Activated naive CD8-positive, alpha-beta T cell treated with anti-CD3 and anti-CD28 coated beads, Interleukin-2, amount 10 ng/mL, durations not matched to agents 7 days and 5 days (primary cell): Measurements from ENCODE around the gene PPP6R2. TPM values are rescaled to one million over a fixed set of nuclear protein-coding genes. Genes with fewer than 3 reads are reported as not detected.
A peak's percentile ranks its signal among the peaks of the same experiment; 100 is the strongest.

Source experiments
- ATAC-seq: fragments of 150-1000 bp; cut with Tn5 transposase; one replicate; pipeline ENCODE4 v1.10.0; 2021; ENCODE audit warnings: low read depth, moderate library complexity
- POLR2A ChIA-PET: fragments of 350-600 bp; sonication (Branson Sonifier 250); formaldehyde crosslinking; loops from one replicate; lab custom pipeline; 2021; ENCODE audit warnings: antibody characterized with exemption; lab: Charles Lee
- DNase-seq: peaks from one replicate; pipeline ENCODE4 v3.0.0; 2021
- H3K27ac Mint-ChIP-seq: one replicate; pipeline ENCODE4 v1.8.0; 2022; ENCODE audit warnings: mild to moderate bottlenecking, mixed read lengths
- H3K27me3 Mint-ChIP-seq: one replicate; pipeline ENCODE4 v1.8.0; 2022; ENCODE audit warnings: mild to moderate bottlenecking, moderate library complexity, mixed read lengths
- H3K36me3 Mint-ChIP-seq: one replicate; pipeline ENCODE4 v1.8.0; 2021; ENCODE audit warnings: mild to moderate bottlenecking, mixed read lengths
- H3K4me1 Mint-ChIP-seq: one replicate; pipeline ENCODE4 v1.8.0; 2021; ENCODE audit warnings: mixed read lengths
- H3K4me3 Mint-ChIP-seq: one replicate; pipeline ENCODE4 v1.8.0; 2022; ENCODE audit warnings: mild to moderate bottlenecking, moderate library complexity, mixed read lengths
- H3K9me3 Mint-ChIP-seq: one replicate; pipeline ENCODE4 v1.8.0; 2021; ENCODE audit warnings: mixed read lengths
- total RNA-seq, 2 experiments: library from RNA; stranded (reverse); gene quantifications; one replicate each; pipeline ENCODE4 v1.2.3, GENCODE V29; 2021

PPP6R2 gene
- total RNA-seq, 2 experiments from 2014 or later = 81.6 to 86.8 TPM

- POLR2A ChIA-PET = interaction anchor here (0.6 kb wide), 1 partner anchor 12 kb away, joined by 3 read pairs; no protein-coding TSS in a partner anchor
- DNase-seq = peak; percentile 34
- H3K36me3 Mint-ChIP-seq = peaks cover under 1% of the 10 kb centered on the region
Measured at GRCh38 chr22:50440544-50441249, 97.6 kb downstream of the PPP6R2 start.

GRCh38 chr22:50441428-50441993 is 98.4 kb downstream of the PPP6R2 start:
- Mint-ChIP-seq H3K27me3 (no peaks in the 10 kb centered on the region), H3K4me3 (no peak overlapping the region), H3K9me3 (no peaks in the 10 kb centered on the region), H3K4me1 (peaks cover 14% of the 10 kb centered on the region), H3K27ac (no peak overlapping the region), H3K36me3 (peaks cover 2% of the 10 kb centered on the region)
- ATAC-seq (no peak), DNase-seq (no peak)
- POLR2A ChIA-PET = interaction anchor here (0.7 to 1.1 kb wide), 2 partner anchors 12 to 122 kb away, joined by 3 read pairs; no protein-coding TSS in a partner anchor

More at GRCh38 chr22:50440544-50441249, 97.6 kb downstream of the PPP6R2 start:
- H3K27me3 Mint-ChIP-seq = no peaks in the 10 kb centered on the region
- H3K9me3 Mint-ChIP-seq = no peaks in the 10 kb centered on the region
- H3K4me1 Mint-ChIP-seq = peaks cover 11% of the 10 kb centered on the region
- H3K4me3 Mint-ChIP-seq = no peak overlapping the region
- ATAC-seq = no peak
- H3K27ac Mint-ChIP-seq = peak overlapping the region; percentile 54

DNA sequence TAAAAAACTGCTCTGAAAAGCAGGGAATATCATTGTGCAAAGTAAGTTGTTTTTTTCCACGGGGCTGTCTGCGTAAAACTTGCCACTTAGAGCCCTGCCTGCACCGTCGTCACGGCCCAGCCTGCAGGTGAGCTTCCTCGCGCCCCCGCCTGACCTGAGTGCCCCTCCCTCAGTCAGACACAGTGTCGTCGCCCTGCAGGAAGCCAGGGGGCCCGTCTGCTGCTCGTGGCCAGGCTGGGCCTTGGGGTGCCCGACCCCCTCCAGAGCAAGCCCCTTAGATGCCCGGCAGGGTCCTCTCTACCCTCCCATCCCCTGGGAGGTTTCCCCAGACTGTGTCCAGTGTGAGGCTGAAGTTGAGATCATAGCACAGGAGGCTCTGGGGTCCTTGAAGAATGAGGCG is 100.1 kb downstream of the PPP6R2 start:
- H3K4me3 Mint-ChIP-seq = no peak overlapping the region
- no peak for DNase-seq
- peak overlapping the region; percentile 58 for H3K27ac Mint-ChIP-seq
- no peaks in the 10 kb centered on the region for H3K9me3 Mint-ChIP-seq
- H3K36me3 Mint-ChIP-seq = peaks cover 2% of the 10 kb centered on the region
- H3K4me1 Mint-ChIP-seq = peaks cover 14% of the 10 kb centered on the region
- POLR2A ChIA-PET = interaction anchor here (1.3 to 2.3 kb wide), 3 partner anchors 25 to 178 kb away, joined by 3 to 8 read pairs (median 6); no protein-coding TSS in a partner anchor
- no peaks in the 10 kb centered on the region for H3K27me3 Mint-ChIP-seq
- ATAC-seq = no peak

DNA sequence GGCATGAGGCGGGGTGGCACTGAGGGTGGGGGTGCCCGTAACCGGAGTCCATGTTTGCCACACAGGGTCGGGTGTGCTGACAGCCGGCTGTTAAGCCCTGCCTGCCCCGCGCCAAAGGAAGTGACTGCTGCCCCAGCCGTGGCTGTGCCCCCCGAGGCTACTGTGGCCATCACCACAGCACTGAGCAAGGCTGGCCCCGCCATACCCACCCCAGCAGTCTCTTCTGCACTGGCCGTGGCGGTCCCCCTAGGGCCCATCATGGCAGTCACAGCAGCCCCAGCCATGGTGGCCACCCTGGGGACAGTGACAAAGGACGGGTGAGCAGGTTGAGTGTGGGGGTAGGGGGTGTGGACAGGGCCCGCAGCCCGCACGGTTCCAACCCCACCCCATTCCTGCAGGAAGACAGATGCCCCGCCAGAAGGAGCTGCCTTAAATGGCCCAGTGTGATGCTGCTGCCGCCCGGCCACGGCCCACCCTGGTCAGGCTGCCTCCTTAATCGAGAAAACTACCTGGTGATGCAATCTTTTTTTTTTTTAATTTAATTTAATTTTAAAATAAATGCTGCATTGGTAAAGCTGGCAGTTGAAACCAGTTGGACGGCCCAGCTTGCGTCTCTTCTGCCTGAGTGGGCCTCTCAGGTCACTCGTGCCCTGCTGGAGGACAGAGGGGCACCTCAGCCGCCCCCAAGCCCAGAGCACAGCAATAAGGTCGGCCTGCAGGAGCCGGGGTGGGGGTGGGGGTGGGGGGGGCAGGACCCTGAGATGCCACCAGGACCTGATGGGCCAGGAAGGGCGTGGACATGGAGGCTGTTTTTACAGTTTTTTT is 100.9 kb downstream of the PPP6R2 start:
- DNase-seq = no peak
- Mint-ChIP-seq H3K36me3 (peaks cover 5% of the 10 kb centered on the region), H3K9me3 (no peaks in the 10 kb centered on the region), H3K4me1 (peaks cover 16% of the 10 kb centered on the region), H3K27ac (peak overlapping the region; percentile 90), H3K4me3 (no peak overlapping the region), H3K27me3 (no peaks in the 10 kb centered on the region)
- POLR2A ChIA-PET = interaction anchor here (0.6 to 2.3 kb wide), 10 partner anchors 9 to 227 kb away, joined by 3 to 13 read pairs (median 4); no protein-coding TSS in a partner anchor
- ATAC-seq = no peak

DNA sequence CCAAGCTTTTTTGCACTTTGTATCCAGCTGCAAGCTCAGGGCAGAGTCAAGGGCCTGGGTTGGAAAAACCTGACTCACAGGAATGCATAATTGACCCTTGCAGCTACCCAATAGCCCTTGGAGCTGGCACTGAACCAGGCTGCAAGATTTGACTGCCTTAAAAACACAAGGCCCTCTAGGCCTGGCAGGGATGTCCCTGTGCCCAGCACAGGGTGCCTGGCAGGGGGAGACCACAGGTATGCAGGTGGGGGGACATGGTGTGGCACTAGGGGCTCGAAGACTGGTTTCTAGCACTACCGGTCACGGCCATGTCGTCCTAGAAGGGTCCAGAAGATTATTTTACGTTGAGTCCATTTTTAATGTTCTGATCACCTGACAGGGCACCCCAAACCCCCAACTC is 101.5 kb downstream of the PPP6R2 start:
- POLR2A ChIA-PET = interaction anchor here (0.6 to 2.3 kb wide), 14 partner anchors 9 to 227 kb away, joined by 3 to 13 read pairs (median 3); partner anchors contain the start of gene SCO2
- peaks cover 9% of the 10 kb centered on the region for H3K36me3 Mint-ChIP-seq
- ATAC-seq = no peak

GRCh38 chr22:50445071-50445879 is 102.1 kb downstream of the PPP6R2 start:
- ATAC-seq (peak; percentile 65), DNase-seq (no peak)
- Mint-ChIP-seq H3K36me3 (peaks cover 9% of the 10 kb centered on the region), H3K4me3 (peak overlapping the region; percentile 25), H3K4me1 (peaks cover 21% of the 10 kb centered on the region), H3K27ac (peak overlapping the region; percentile 90), H3K27me3 (no peaks in the 10 kb centered on the region), H3K9me3 (no peaks in the 10 kb centered on the region)
- POLR2A ChIA-PET = interaction anchor here (0.6 to 2.3 kb wide), 12 partner anchors 8 to 228 kb away, joined by 3 to 13 read pairs (median 3); partner anchors contain the start of gene SCO2

More for the DNA sequence above, 101.5 kb downstream of the PPP6R2 start:
- Mint-ChIP-seq H3K27me3 (no peaks in the 10 kb centered on the region), H3K4me1 (peaks cover 19% of the 10 kb centered on the region), H3K4me3 (no peak overlapping the region), H3K27ac (peak overlapping the region; percentile 90), H3K9me3 (no peaks in the 10 kb centered on the region)
- DNase-seq = no peak

DNA sequence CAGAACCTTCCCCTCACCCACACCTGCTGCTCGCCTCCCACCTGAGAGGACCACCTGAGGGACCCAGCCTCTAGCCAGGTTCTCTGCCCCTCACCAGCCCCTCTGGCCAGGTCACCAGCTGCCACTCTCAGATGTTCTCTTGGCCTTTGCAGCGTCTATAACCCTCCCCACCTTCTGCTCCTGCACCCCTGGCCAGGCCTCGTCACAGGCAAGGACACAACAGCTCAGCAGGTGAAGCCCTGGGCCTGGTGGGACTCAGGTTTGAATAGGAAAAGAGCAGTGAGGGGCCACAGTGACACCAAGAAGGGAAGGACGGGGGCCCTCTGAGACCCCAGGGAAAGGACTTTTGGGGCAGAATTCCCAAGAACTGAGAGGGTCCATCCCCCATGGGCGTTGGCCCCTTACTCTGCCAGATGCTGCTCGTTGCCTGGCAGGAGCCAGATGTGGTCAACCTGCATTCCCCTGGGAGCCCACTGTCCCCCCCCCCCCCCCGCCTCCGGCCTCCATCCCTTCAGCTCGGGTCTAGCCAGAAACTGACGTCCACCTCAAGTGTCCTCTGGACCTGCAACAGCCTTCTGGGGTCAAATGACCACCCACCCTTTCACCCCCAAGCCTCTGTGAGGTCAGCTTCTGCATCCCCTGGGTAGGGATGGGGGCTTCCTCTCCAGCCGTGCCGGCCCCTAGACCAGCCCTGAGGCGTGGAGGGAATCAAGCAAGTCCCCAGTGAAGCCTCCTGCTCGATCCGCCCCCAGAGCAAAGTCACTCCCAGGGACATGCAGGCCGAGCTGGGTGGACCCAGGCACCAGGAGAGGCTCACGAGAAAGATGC is 103.0 kb downstream of the PPP6R2 start:
- Mint-ChIP-seq H3K4me3 (peak overlapping the region; percentile 25), H3K27ac (peak overlapping the region; percentile 90), H3K9me3 (no peaks in the 10 kb centered on the region), H3K4me1 (peaks cover 23% of the 10 kb centered on the region), H3K27me3 (no peaks in the 10 kb centered on the region), H3K36me3 (peaks cover 12% of the 10 kb centered on the region)
- POLR2A ChIA-PET = interaction anchor here (1.2 to 2.3 kb wide), 4 partner anchors 23 to 175 kb away, joined by 3 to 13 read pairs (median 8); no protein-coding TSS in a partner anchor
- ATAC-seq (no peak), DNase-seq (no peak)

DNA sequence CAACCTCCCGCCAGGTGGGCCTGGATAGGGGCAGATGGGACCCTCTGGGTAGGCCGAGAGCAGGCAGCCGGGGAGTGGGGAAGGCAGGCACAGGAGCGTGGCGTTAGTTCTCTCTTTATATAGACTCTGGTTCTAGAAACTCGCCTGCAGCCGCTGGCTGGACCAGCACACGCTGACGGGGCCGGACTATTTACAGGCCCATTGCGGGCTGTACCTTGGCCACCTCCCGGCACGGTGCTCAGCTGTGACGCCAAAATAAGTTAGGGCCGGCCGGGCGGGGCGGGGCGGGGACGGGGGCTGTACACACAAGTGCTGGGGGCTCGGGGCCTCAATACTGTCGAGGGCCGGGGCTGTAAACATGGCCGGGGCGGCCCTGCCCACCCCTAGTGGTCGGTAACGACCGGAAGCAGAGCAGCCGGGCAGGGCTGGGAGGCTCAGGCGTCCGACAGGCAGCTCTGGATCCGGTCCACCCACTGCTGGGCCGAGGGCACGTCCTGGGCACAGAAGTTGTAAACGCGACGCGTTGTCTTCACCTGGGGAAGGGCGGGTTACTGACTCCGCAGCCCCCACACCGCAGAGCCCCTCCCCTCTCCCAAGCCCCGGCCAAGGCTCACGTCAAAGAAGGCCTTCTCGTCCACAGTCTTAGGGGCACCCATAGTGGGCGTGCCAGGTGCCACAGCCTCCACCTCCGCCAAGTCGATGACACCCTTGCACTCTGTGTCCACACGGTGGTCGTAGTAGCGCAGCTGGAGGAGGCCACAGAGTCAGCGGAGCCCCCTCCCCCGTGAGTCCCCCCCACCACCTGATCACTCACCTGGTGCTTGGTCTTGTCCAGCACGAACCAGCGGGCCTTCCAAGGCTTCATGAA is 103.8 kb downstream of the PPP6R2 start:
- Mint-ChIP-seq H3K27ac (no peak overlapping the region), H3K36me3 (peaks cover 12% of the 10 kb centered on the region)

DNA sequence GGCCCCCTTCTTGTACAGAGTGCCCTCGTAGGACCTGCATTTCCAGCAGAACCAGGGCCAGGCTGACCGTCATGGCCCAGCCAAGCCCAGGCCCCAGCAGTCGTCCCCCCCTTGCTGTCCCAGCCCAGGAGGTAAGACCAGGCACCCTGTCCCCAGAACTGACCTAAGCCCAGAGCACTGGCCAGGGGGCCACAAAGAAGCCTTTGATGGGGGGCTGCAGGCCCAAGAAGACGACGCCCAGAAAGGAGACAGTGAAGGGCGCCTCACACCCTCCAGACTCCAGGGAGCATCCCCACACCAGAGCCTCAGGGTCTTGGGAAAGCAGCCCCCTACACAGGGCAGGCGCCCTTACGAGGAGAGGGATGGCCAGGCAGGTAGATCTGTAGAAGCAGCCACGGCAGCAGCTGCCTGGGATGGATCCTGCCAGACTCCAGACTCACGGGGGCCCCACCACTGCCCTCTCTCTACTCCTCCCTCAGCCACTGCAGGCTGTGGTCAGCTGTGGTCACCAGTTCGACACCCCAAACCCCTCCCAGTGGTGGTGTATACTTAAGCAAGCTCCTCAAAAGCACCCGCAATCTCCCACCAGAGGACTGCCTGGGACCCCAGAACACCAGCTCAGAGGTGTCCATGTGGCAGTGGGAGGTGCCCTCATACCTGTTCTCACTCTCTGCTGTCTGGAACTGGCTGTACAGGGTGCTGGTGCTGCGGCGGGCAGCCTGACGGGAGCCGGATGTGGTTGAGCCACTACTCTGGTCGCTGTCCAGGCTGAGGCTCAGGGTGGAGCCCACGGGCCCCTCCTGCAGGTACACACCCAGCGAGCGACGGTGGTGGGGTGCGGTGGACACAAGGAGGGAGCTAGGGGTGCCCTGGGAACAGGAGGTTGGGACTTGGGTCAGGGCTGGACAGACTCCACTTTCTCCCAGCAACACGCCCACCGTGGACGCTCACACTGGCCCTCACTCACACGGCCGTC is 104.7 kb downstream of the PPP6R2 start:
- DNase-seq (no peak), ATAC-seq (no peak)
- POLR2A ChIA-PET = no interaction called here
- Mint-ChIP-seq H3K27me3 (no peaks in the 10 kb centered on the region), H3K27ac (no peak overlapping the region), H3K36me3 (peaks cover 12% of the 10 kb centered on the region), H3K9me3 (no peaks in the 10 kb centered on the region), H3K4me1 (peaks cover 23% of the 10 kb centered on the region), H3K4me3 (no peak overlapping the region)

More for the DNA sequence above, 103.8 kb downstream of the PPP6R2 start:
- H3K27me3 Mint-ChIP-seq = no peaks in the 10 kb centered on the region
- POLR2A ChIA-PET = no interaction called here
- DNase-seq (no peak), ATAC-seq (no peak)
- H3K9me3 Mint-ChIP-seq = no peaks in the 10 kb centered on the region
- no peak overlapping the region for H3K4me3 Mint-ChIP-seq
- peaks cover 23% of the 10 kb centered on the region for H3K4me1 Mint-ChIP-seq

- Mint-ChIP-seq H3K27ac (peak overlapping the region; percentile 28), H3K36me3 (peaks cover 12% of the 10 kb centered on the region)
Measured at GRCh38 chr22:50452649-50453048, 109.5 kb downstream of the PPP6R2 start.

More at GRCh38 chr22:50452649-50453048, 109.5 kb downstream of the PPP6R2 start:
- H3K4me1 Mint-ChIP-seq = peaks cover 11% of the 10 kb centered on the region
- DNase-seq = no peak
- no peaks in the 10 kb centered on the region for H3K27me3 Mint-ChIP-seq
- no peak for ATAC-seq
- H3K9me3 Mint-ChIP-seq = no peaks in the 10 kb centered on the region
- H3K4me3 Mint-ChIP-seq = no peak overlapping the region
- POLR2A ChIA-PET = interaction anchor here (0.6 to 1.2 kb wide), 2 partner anchors 8 to 151 kb away, joined by 4 to 5 read pairs; no protein-coding TSS in a partner anchor
